Measurements from ENCODE around the gene HSPB8. TPM values are rescaled to one million over a fixed set of nuclear protein-coding genes. Genes with fewer than 3 reads are reported as not detected.

HSPB8 gene
- total and polyA plus RNA-seq, 7 donors = 398 to 1,629 (median 940) TPM

DNA sequence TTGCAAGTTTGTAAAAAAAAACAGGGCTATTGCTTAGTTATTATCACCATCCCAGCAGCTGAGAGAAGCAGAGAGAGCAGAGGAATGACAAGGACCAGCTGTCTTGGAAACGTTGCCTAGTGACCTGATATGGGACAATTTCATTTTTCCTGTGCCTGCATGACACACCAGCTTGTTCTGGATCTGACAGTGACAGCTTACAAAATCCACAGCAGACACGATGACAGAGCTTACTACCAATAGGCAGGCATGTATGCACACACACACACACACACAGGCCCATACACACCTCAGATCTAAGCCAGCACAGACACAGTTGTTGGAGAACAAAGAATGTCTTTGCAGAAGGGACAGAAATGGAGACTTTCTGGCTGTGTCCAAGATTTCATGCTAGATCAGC is 25.4 kb downstream of the HSPB8 start:
- H3K36me3 ChIP-seq (ENCODE audit: insufficient read depth in 1 of 2, low read depth in 1 of 2) = no peaks in the 10 kb centered on the region
- intact Hi-C loops (cut with DNase I) = loop anchor here in 1 of 2 donors (10.0 kb wide), 1 partner anchor 211 kb away; no protein-coding TSS in a partner anchor
- H3K4me1 ChIP-seq = peaks cover 21% of the 10 kb centered on the region
- peak in 1 of 2 donors; percentile 50 for DNase-seq
- H3K27ac ChIP-seq = peak overlapping the region; percentile 65
- TF ChIP-seq, protein P1, sequence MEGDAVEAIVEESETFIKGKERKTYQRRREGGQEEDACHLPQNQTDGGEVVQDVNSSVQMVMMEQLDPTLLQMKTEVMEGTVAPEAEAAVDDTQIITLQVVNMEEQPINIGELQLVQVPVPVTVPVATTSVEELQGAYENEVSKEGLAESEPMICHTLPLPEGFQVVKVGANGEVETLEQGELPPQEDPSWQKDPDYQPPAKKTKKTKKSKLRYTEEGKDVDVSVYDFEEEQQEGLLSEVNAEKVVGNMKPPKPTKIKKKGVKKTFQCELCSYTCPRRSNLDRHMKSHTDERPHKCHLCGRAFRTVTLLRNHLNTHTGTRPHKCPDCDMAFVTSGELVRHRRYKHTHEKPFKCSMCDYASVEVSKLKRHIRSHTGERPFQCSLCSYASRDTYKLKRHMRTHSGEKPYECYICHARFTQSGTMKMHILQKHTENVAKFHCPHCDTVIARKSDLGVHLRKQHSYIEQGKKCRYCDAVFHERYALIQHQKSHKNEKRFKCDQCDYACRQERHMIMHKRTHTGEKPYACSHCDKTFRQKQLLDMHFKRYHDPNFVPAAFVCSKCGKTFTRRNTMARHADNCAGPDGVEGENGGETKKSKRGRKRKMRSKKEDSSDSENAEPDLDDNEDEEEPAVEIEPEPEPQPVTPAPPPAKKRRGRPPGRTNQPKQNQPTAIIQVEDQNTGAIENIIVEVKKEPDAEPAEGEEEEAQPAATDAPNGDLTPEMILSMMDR (IDR thresholded peaks at IDR 0.05) = no peak
- H3K9me3 ChIP-seq = no peaks in the 10 kb centered on the region
- ATAC-seq = peak; percentile 70 to 78 (median 73)
- 12 to 19% (median 13%) methylated on average over 2 of the region's 2 CpGs for WGBS, 3 donors
- peaks cover 0 to 2% (median 0%) of the 10 kb centered on the region in 3 donors for H3K27me3 ChIP-seq (ENCODE audit: insufficient read depth in 3 of 3, low read length in 2 of 3)
- no peak overlapping the region for H3K4me3 ChIP-seq

DNA sequence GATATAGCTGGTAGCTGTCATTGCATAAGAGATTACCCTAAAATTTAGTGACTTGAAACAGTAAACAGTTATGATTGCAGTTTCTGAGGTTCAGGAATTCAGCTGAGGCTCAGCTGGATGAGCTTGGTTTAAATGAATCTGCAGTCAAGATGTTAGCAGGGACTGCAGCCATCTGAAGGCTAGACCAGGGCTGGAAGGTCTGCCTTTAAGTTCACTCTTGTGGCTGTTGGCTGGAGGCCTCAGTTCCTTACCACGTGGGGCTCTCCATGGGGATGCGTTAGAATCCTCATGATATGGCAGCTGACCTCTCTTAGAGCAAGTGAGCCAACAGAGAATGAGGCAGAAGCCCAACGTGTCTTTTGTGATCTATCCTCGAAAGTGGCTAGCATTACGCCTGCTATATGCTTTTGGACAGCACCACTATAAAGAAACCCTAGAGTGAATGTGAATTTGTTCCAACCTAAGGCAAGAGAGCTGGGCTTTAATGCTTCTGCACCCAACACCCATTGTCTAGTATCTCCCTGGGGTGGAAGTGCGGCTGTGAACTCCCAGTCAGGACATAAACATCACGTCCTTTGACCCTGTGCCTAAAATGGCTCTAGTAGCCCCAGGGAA is 26.0 kb downstream of the HSPB8 start:
- intact Hi-C loops (cut with DNase I) = loop anchor here in 1 of 2 donors (10.0 kb wide), 1 partner anchor 210 kb away; no protein-coding TSS in a partner anchor
- WGBS, 3 donors = 42 to 55% (median 45%) methylated on average over 7 of the region's 7 CpGs

DNA sequence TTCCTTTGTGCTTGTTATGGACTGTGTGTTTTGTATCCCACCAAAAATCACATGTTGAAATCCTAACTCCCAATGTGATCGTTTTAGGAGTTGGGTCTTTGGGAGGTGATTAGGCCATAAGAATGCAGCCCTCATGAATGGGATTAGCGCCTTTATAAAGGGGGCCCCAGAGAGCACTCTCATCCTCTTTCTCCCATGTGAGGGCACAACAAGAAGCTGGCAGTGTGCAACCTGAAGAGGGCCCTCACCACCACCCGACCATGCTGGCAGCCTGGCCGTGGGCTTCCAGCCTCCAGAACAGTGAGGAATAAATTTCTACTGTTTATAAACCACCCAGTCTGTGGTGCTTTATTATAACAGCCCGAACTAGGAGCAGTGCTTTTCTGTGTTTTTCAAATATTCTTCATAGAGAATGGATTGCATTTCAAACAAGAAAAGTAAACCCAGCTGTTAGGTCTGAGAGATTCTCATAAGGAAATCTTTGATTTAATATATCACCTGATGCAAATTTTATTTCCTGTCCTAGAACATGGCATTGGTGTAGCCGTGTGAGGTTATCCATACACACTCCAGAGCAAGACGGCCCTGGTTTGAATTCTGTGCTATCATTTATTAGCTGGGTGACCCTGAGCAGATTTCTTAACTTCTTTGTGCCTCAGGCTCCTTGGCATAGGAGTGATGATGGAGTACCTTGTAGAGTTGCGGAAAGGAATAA is 27.8 kb downstream of the HSPB8 start:
- Histone ChIP-seq H3K27ac (no peak overlapping the region), H3K36me3 (ENCODE audit: insufficient read depth in 1 of 2, low read depth in 1 of 2) (no peaks in the 10 kb centered on the region), H3K4me3 (no peak overlapping the region), H3K4me1 (peaks cover 21% of the 10 kb centered on the region), H3K9me3 (no peaks in the 10 kb centered on the region), H3K27me3 (ENCODE audit: insufficient read depth in 3 of 3, low read length in 2 of 3) (peaks cover 0 to 2% (median 0%) of the 10 kb centered on the region in 3 donors)
- ATAC-seq (no peak), DNase-seq (no peak)
- TF ChIP-seq, protein P1 (IDR thresholded peaks at IDR 0.05) = no peak
- intact Hi-C loops (cut with DNase I) = loop anchor here in 1 of 2 donors (10.0 kb wide), 1 partner anchor 208 kb away; no protein-coding TSS in a partner anchor
- 67 to 76% (median 72%) methylated on average over 8 of the region's 8 CpGs for WGBS, 3 donors

More for the DNA sequence above, 26.0 kb downstream of the HSPB8 start:
- Histone ChIP-seq H3K27me3 (ENCODE audit: insufficient read depth in 3 of 3, low read length in 2 of 3) (peaks cover 0 to 2% (median 0%) of the 10 kb centered on the region in 3 donors), H3K36me3 (ENCODE audit: insufficient read depth in 1 of 2, low read depth in 1 of 2) (no peaks in the 10 kb centered on the region), H3K4me3 (no peak overlapping the region), H3K4me1 (peaks cover 21% of the 10 kb centered on the region), H3K9me3 (no peaks in the 10 kb centered on the region), H3K27ac (peak overlapping the region; percentile 63)
- ATAC-seq (no peak), DNase-seq (no peak)
- TF ChIP-seq, protein P1 (IDR thresholded peaks at IDR 0.05) = no peak

DNA sequence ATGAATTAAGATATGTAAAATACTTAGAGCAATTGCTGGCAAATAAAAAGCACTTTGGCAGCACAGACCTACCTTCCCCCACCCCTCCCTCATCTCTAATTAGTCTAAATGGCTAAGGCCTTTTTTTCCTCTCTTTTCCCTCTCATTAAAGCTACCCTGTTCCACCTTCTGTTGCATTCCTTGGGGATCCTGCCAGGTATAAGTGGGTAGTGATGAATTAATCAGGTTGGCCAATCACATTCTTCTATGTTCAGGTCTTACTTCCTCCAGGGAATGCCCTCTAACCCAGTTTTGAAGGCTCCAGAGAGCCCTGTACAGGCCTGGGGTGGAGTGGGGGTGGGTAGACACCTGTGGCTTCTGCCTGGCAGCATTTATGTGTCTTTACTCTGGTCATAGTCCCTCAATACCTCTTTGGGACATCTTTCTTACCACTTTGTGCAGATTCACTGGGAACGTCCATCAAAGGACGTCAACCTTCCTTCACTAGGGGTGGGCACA is 28.4 kb downstream of the HSPB8 start:
- 77 to 92% (median 87%) methylated on average over 2 of the region's 2 CpGs for WGBS, 3 donors
- intact Hi-C loops (cut with DNase I) = loop anchor here in 1 of 2 donors (10.0 kb wide), 1 partner anchor 208 kb away; no protein-coding TSS in a partner anchor

More for the DNA sequence above, 28.4 kb downstream of the HSPB8 start:
- peaks cover 0 to 2% (median 0%) of the 10 kb centered on the region in 3 donors for H3K27me3 ChIP-seq (ENCODE audit: insufficient read depth in 3 of 3, low read length in 2 of 3)
- TF ChIP-seq, protein P1 (IDR thresholded peaks at IDR 0.05) = no peak
- H3K9me3 ChIP-seq = no peaks in the 10 kb centered on the region
- ATAC-seq (no peak), DNase-seq (no peak)
- no peaks in the 10 kb centered on the region for H3K36me3 ChIP-seq (ENCODE audit: insufficient read depth in 1 of 2, low read depth in 1 of 2)
- H3K27ac ChIP-seq = no peak overlapping the region
- H3K4me3 ChIP-seq = no peak overlapping the region
- H3K4me1 ChIP-seq = peaks cover 21% of the 10 kb centered on the region
